ENCODE results near the gene CT45A6.
"Not testable (repeated sequence)": the region's sequence is repeated elsewhere in the genome, so short reads cannot be mapped to it uniquely, and the experiment has no call there.

The CT45A6 gene, protein sequence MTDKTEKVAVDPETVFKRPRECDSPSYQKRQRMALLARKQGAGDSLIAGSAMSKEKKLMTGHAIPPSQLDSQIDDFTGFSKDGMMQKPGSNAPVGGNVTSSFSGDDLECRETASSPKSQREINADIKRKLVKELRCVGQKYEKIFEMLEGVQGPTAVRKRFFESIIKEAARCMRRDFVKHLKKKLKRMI

DNA sequence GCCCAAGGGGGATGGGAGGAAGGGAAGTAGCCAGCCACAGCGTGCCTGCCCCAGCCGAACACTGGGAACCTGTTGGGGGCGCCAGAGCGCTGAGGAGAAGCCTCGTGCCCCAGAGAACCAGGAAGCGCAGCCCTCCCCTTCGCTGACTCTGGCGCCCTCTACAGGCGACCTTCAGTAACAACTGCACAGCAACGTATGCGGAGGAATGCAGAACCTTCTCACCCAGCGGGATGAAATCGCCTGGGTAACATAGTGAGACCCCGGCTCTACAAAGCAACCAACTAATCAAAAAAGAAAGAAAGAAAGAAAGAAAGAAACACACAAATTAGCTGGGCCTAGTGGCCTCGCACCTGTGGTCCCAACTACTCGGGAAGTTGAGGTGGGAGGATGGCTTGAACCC lies at the start of gene CT45A6:
Gene CT45A6, minus strand, starts transcription at position 101 of the 400 bp plus-strand sequence. CDS start 3,794 bp downstream, outside the sequence.
- not testable (repeated sequence) for H3K27ac ChIP-seq (ENCODE audit: low read depth, low read length, poor library complexity, severe bottlenecking); H3K9me3 ChIP-seq (ENCODE audit: low read length); H4K20me1 ChIP-seq (ENCODE audit: insufficient read depth, low read length); H3K9me2 ChIP-seq (ENCODE audit: low read depth, low read length); H3K4me2 ChIP-seq (ENCODE audit: low read length); H3K79me2 ChIP-seq (ENCODE audit: insufficient read depth, low read length); H2AFZ ChIP-seq (ENCODE audit: low read length); H3K36me3 ChIP-seq (ENCODE audit: insufficient read depth, low read length); H3K9ac ChIP-seq (ENCODE audit: low read length); H3K27me3 ChIP-seq (ENCODE audit: insufficient read depth, low read length); H3K4me1 ChIP-seq (ENCODE audit: insufficient read depth, low read length, severe bottlenecking); H3K4me3 ChIP-seq (ENCODE audit: low read depth, low read length, poor library complexity, severe bottlenecking); H3F3A ChIP-seq (ENCODE audit: insufficient read depth, low read length)

DNA sequence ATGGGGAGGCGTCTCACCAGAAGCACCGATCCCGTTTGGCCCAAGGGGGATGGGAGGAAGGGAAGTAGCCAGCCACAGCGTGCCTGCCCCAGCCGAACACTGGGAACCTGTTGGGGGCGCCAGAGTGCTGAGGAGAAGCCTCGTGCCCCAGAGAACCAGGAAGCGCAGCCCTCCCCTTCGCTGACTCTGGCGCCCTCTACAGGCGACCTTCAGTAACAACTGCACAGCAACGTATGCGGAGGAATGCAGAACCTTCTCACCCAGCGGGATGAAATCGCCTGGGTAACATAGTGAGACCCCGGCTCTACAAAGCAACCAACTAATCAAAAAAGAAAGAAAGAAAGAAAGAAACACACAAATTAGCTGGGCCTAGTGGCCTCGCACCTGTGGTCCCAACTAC lies 34.6 kb upstream of the CT45A6 start, which contains the start of gene CT45A7:
Gene CT45A7, minus strand, starts transcription at position 101 of the 400 bp plus-strand sequence. CDS start 3,747 bp downstream, outside the sequence.
- H3K36me3 ChIP-seq (ENCODE audit: insufficient read depth, low read length); H3K4me3 ChIP-seq (ENCODE audit: low read depth, low read length, poor library complexity, severe bottlenecking); H3K79me2 ChIP-seq (ENCODE audit: insufficient read depth, low read length); H3K4me2 ChIP-seq (ENCODE audit: low read length); H3K9me3 ChIP-seq (ENCODE audit: low read length); H3K27me3 ChIP-seq (ENCODE audit: insufficient read depth, low read length); H3K9ac ChIP-seq (ENCODE audit: low read length); H3K27ac ChIP-seq (ENCODE audit: low read depth, low read length, poor library complexity, severe bottlenecking); H3F3A ChIP-seq (ENCODE audit: insufficient read depth, low read length); H3K4me1 ChIP-seq (ENCODE audit: insufficient read depth, low read length, severe bottlenecking); H4K20me1 ChIP-seq (ENCODE audit: insufficient read depth, low read length); H3K9me2 ChIP-seq (ENCODE audit: low read depth, low read length); H2AFZ ChIP-seq (ENCODE audit: low read length): not testable (repeated sequence)

DNA sequence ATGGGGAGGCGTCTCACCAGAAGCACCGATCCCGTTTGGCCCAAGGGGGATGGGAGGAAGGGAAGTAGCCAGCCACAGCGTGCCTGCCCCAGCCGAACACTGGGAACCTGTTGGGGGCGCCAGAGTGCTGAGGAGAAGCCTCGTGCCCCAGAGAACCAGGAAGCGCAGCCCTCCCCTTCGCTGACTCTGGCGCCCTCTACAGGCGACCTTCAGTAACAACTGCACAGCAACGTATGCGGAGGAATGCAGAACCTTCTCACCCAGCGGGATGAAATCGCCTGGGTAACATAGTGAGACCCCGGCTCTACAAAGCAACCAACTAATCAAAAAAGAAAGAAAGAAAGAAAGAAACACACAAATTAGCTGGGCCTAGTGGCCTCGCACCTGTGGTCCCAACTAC lies 17.3 kb upstream of the CT45A6 start, which contains the start of gene CT45A2:
Gene CT45A2, minus strand, starts transcription at position 101 of the 400 bp plus-strand sequence. CDS start 3,747 bp downstream, outside the sequence.
- not testable (repeated sequence) for H4K20me1 ChIP-seq (ENCODE audit: insufficient read depth, low read length); H3K27ac ChIP-seq (ENCODE audit: low read depth, low read length, poor library complexity, severe bottlenecking); H3F3A ChIP-seq (ENCODE audit: insufficient read depth, low read length)

DNA sequence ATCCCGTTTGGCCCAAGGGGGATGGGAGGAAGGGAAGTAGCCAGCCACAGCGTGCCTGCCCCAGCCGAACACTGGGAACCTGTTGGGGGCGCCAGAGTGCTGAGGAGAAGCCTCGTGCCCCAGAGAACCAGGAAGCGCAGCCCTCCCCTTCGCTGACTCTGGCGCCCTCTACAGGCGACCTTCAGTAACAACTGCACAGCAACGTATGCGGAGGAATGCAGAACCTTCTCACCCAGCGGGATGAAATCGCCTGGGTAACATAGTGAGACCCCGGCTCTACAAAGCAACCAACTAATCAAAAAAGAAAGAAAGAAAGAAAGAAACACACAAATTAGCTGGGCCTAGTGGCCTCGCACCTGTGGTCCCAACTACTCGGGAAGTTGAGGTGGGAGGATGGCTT lies 17.2 kb downstream of the CT45A6 start, which contains the start of gene CT45A5:
Gene CT45A5, minus strand, starts transcription at position 101 of the 400 bp plus-strand sequence. CDS start 3,774 bp downstream, outside the sequence.
- H3K9me2 ChIP-seq (ENCODE audit: low read depth, low read length); H4K20me1 ChIP-seq (ENCODE audit: insufficient read depth, low read length); H3K4me1 ChIP-seq (ENCODE audit: insufficient read depth, low read length, severe bottlenecking); H3K9me3 ChIP-seq (ENCODE audit: low read length); H2AFZ ChIP-seq (ENCODE audit: low read length); H3K27ac ChIP-seq (ENCODE audit: low read depth, low read length, poor library complexity, severe bottlenecking); H3K79me2 ChIP-seq (ENCODE audit: insufficient read depth, low read length); H3K4me2 ChIP-seq (ENCODE audit: low read length); H3K4me3 ChIP-seq (ENCODE audit: low read depth, low read length, poor library complexity, severe bottlenecking); H3K36me3 ChIP-seq (ENCODE audit: insufficient read depth, low read length); H3K9ac ChIP-seq (ENCODE audit: low read length); H3K27me3 ChIP-seq (ENCODE audit: insufficient read depth, low read length); H3F3A ChIP-seq (ENCODE audit: insufficient read depth, low read length): not testable (repeated sequence)

More for the DNA sequence above, 17.3 kb upstream of the CT45A6 start, which contains the start of gene CT45A2:
- not testable (repeated sequence) for H3K36me3 ChIP-seq (ENCODE audit: insufficient read depth, low read length); H3K9ac ChIP-seq (ENCODE audit: low read length); H3K4me3 ChIP-seq (ENCODE audit: low read depth, low read length, poor library complexity, severe bottlenecking); H2AFZ ChIP-seq (ENCODE audit: low read length); H3K27me3 ChIP-seq (ENCODE audit: insufficient read depth, low read length); H3K4me1 ChIP-seq (ENCODE audit: insufficient read depth, low read length, severe bottlenecking); H3K9me2 ChIP-seq (ENCODE audit: low read depth, low read length); H3K9me3 ChIP-seq (ENCODE audit: low read length); H3K79me2 ChIP-seq (ENCODE audit: insufficient read depth, low read length); H3K4me2 ChIP-seq (ENCODE audit: low read length)

DNA sequence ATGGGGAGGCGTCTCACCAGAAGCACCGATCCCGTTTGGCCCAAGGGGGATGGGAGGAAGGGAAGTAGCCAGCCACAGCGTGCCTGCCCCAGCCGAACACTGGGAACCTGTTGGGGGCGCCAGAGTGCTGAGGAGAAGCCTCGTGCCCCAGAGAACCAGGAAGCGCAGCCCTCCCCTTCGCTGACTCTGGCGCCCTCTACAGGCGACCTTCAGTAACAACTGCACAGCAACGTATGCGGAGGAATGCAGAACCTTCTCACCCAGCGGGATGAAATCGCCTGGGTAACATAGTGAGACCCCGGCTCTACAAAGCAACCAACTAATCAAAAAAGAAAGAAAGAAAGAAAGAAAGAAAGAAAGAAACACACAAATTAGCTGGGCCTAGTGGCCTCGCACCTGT lies 34.5 kb downstream of the CT45A6 start, which contains the start of gene CT45A3:
Gene CT45A3, minus strand, starts transcription at position 101 of the 400 bp plus-strand sequence. CDS start 3,747 bp downstream, outside the sequence.
- H4K20me1 ChIP-seq (ENCODE audit: insufficient read depth, low read length); H3K4me1 ChIP-seq (ENCODE audit: insufficient read depth, low read length, severe bottlenecking); H3K79me2 ChIP-seq (ENCODE audit: insufficient read depth, low read length); H3K9me3 ChIP-seq (ENCODE audit: low read length); H3K36me3 ChIP-seq (ENCODE audit: insufficient read depth, low read length); H3K27me3 ChIP-seq (ENCODE audit: insufficient read depth, low read length); H3K27ac ChIP-seq (ENCODE audit: low read depth, low read length, poor library complexity, severe bottlenecking); H3K9me2 ChIP-seq (ENCODE audit: low read depth, low read length); H3K9ac ChIP-seq (ENCODE audit: low read length); H3F3A ChIP-seq (ENCODE audit: insufficient read depth, low read length); H2AFZ ChIP-seq (ENCODE audit: low read length); H3K4me2 ChIP-seq (ENCODE audit: low read length); H3K4me3 ChIP-seq (ENCODE audit: low read depth, low read length, poor library complexity, severe bottlenecking): not testable (repeated sequence)

DNA sequence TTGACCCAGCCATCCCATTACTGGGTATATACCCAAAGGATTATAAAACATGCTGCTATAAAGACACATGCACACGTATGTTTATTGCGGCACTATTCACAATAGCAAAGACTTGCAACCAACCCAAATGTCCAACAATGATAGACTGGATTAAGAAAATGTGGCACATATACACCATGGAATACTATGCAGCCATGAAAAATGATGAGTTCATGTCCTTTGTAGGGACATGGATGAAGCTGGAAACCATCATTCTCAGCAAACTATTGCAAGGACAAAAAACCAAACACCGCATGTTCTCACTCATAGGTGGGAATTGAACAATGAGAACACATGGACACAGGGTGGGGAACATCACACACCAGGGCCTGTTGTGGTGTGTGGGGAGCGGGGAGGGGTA lies 57.8 kb downstream of the CT45A6 start:
- H3F3A ChIP-seq (ENCODE audit: insufficient read depth, low read length); H3K9ac ChIP-seq (ENCODE audit: low read length); H4K20me1 ChIP-seq (ENCODE audit: insufficient read depth, low read length); H3K4me1 ChIP-seq (ENCODE audit: insufficient read depth, low read length, severe bottlenecking); H3K9me3 ChIP-seq (ENCODE audit: low read length); H3K27ac ChIP-seq (ENCODE audit: low read depth, low read length, poor library complexity, severe bottlenecking); H2AFZ ChIP-seq (ENCODE audit: low read length); H3K36me3 ChIP-seq (ENCODE audit: insufficient read depth, low read length); H3K27me3 ChIP-seq (ENCODE audit: insufficient read depth, low read length); H3K4me2 ChIP-seq (ENCODE audit: low read length); H3K9me2 ChIP-seq (ENCODE audit: low read depth, low read length); H3K4me3 ChIP-seq (ENCODE audit: low read depth, low read length, poor library complexity, severe bottlenecking); H3K79me2 ChIP-seq (ENCODE audit: insufficient read depth, low read length): not testable (repeated sequence)

All from OCI-LY1 (cell line).